HEK293 (cell line): ENCODE results near the gene REEP2.

Experiments used
- ATF2 ChIP-seq: fragments of 450-650 bp; formaldehyde crosslinking; IDR thresholded peaks from 2 replicates; pipeline ENCODE4 v1.5.1; 2016; ENCODE audit warnings: missing biosample characterization, missing genetic modification characterization, low read depth
- HOXC10 ChIP-seq: sonication (generic); formaldehyde crosslinking; IDR thresholded peaks from 2 replicates; pipeline ENCODE4 v1.8.1; 2023; ENCODE audit warnings: mild to moderate bottlenecking, missing genetic modification reagents
- IKZF3 ChIP-seq: fragments of 450-650 bp; IDR thresholded peaks from 2 replicates; pipeline ENCODE4 v1.5.0; 2018; ENCODE audit warnings: missing biosample characterization, mild to moderate bottlenecking, missing genetic modification characterization, moderate library complexity
- KLF17 ChIP-seq: fragments of 450-650 bp; formaldehyde crosslinking; IDR thresholded peaks from 2 replicates; pipeline ENCODE4 v1.5.1; 2016; ENCODE audit warnings: missing biosample characterization, missing genetic modification characterization
- OSR2 ChIP-seq: fragments of 450-650 bp; formaldehyde crosslinking; IDR thresholded peaks from 2 replicates; pipeline ENCODE4 v1.5.1; 2016; ENCODE audit warnings: missing biosample characterization, missing genetic modification characterization
- PRDM4 ChIP-seq: fragments of 450-650 bp; formaldehyde crosslinking; IDR thresholded peaks from 2 replicates; pipeline ENCODE4 v1.5.1; 2017; ENCODE audit warnings: missing biosample characterization, missing genetic modification characterization
- REST ChIP-seq: fragments of 450-650 bp; formaldehyde crosslinking; IDR thresholded peaks from 2 replicates; pipeline ENCODE4 v1.5.1; 2016; ENCODE audit warnings: missing biosample characterization, missing genetic modification characterization
- SCRT1 ChIP-seq: fragments of 450-650 bp; formaldehyde crosslinking; IDR thresholded peaks from 2 replicates; pipeline ENCODE4 v1.5.1; 2016; ENCODE audit warnings: missing biosample characterization, missing genetic modification characterization, borderline replicate concordance
- ZBTB44 ChIP-seq: fragments of 450-650 bp; IDR thresholded peaks from 2 replicates; pipeline ENCODE4 v1.5.1; 2018; ENCODE audit warnings: missing biosample characterization, mild to moderate bottlenecking, missing genetic modification characterization
- ZNF112 ChIP-seq: fragments of 450-650 bp; formaldehyde crosslinking; IDR thresholded peaks from 2 replicates; pipeline ENCODE4 v1.5.0; 2017; ENCODE audit warnings: missing biosample characterization, missing genetic modification characterization
- ZNF148 ChIP-seq: fragments of 450-650 bp; formaldehyde crosslinking; IDR thresholded peaks from 2 replicates; pipeline ENCODE4 v1.5.0; 2017; ENCODE audit warnings: missing biosample characterization, missing genetic modification characterization, borderline replicate concordance
- ZNF157 ChIP-seq: fragments of 450-650 bp; formaldehyde crosslinking; IDR thresholded peaks from 2 replicates; pipeline ENCODE4 v1.5.1; 2016; ENCODE audit warnings: missing biosample characterization, missing genetic modification characterization
- ZNF174 ChIP-seq: fragments of 450-650 bp; formaldehyde crosslinking; IDR thresholded peaks from 2 replicates; pipeline ENCODE4 v1.5.0; 2017; ENCODE audit warnings: missing biosample characterization, mild to moderate bottlenecking, missing genetic modification characterization
- ZNF311 ChIP-seq: fragments of 450-650 bp; formaldehyde crosslinking; IDR thresholded peaks from 2 replicates; pipeline ENCODE4 v1.5.1; 2017; ENCODE audit warnings: missing biosample characterization, missing genetic modification characterization, borderline replicate concordance
- ZNF350 ChIP-seq: fragments of 450-650 bp; formaldehyde crosslinking; IDR thresholded peaks from 2 replicates; pipeline ENCODE4 v1.5.0; 2017; ENCODE audit warnings: missing biosample characterization, mild to moderate bottlenecking, missing genetic modification characterization
- ZNF362 ChIP-seq: fragments of 450-650 bp; formaldehyde crosslinking; IDR thresholded peaks from 2 replicates; pipeline ENCODE4 v1.5.1; 2016; ENCODE audit warnings: missing biosample characterization, missing genetic modification characterization
- ZNF404 ChIP-seq: fragments of 450-650 bp; formaldehyde crosslinking; IDR thresholded peaks from 2 replicates; pipeline ENCODE4 v1.5.1; 2017; ENCODE audit warnings: missing biosample characterization, missing genetic modification characterization
- ZNF416 ChIP-seq: fragments of 450-650 bp; formaldehyde crosslinking; IDR thresholded peaks from 2 replicates; pipeline ENCODE4 v1.5.1; 2016; ENCODE audit warnings: missing biosample characterization, missing genetic modification characterization
- ZNF510 ChIP-seq: fragments of 450-650 bp; formaldehyde crosslinking; IDR thresholded peaks from 2 replicates; pipeline ENCODE4 v1.5.1; 2018; ENCODE audit warnings: mild to moderate bottlenecking, missing genetic modification characterization, missing biosample characterization; ENCODE audit not compliant: insufficient replicate concordance
- ZNF529 ChIP-seq: fragments of 450-650 bp; formaldehyde crosslinking; IDR thresholded peaks from 2 replicates; pipeline ENCODE4 v1.5.1; 2017; ENCODE audit warnings: missing genetic modification characterization, missing biosample characterization; ENCODE audit not compliant: insufficient replicate concordance
- ZNF548 ChIP-seq: fragments of 450-650 bp; formaldehyde crosslinking; IDR thresholded peaks from 2 replicates; pipeline ENCODE4 v1.5.1; 2016; ENCODE audit warnings: missing biosample characterization, missing genetic modification characterization
- ZNF580 ChIP-seq: fragments of 450-650 bp; formaldehyde crosslinking; IDR thresholded peaks from 2 replicates; pipeline ENCODE4 v1.5.1; 2016; ENCODE audit warnings: missing biosample characterization, missing genetic modification characterization
- ZNF629 ChIP-seq: fragments of 450-650 bp; formaldehyde crosslinking; IDR thresholded peaks from 2 replicates; pipeline ENCODE4 v1.5.1; 2017; ENCODE audit warnings: missing biosample characterization, missing genetic modification characterization
- ZNF747 ChIP-seq: fragments of 450-650 bp; formaldehyde crosslinking; IDR thresholded peaks from 2 replicates; pipeline ENCODE4 v1.5.1; 2016; ENCODE audit warnings: missing biosample characterization, missing genetic modification characterization

Gene REEP2

GRCh38 chr5:138464388-138465260 lies 25.8 kb downstream of the REEP2 start (continued):
- TF ChIP-seq REST (tag by site-specific recombination) = no peak
- peak; percentile 10; the same call in 1 of the 2 replicates for TF ChIP-seq PRDM4
- no peak for TF ChIP-seq ZNF404 (tag by site-specific recombination)
- no peak for TF ChIP-seq ZBTB44 (tag by site-specific recombination)
- TF ChIP-seq ZNF416 = no peak
- peak; percentile 42; the same call in 1 of the 2 replicates for TF ChIP-seq OSR2 (tag by site-specific recombination)
- TF ChIP-seq ZNF529 (tag by site-specific recombination) = no peak
- no peak for TF ChIP-seq ZNF112
- no peak for TF ChIP-seq ZNF629
- no peak for TF ChIP-seq ZNF548
- peak; percentile 49 for TF ChIP-seq KLF17 (tag by site-specific recombination)
- TF ChIP-seq ATF2 (tag by site-specific recombination) = no peak
- TF ChIP-seq ZNF350 (tag by site-specific recombination) = no peak
- 0 out of 2 replicates have a peak, but pooled peaks have one; percentile 12 for TF ChIP-seq ZNF580
- no peak for TF ChIP-seq ZNF157 (tag by site-specific recombination)
- TF ChIP-seq IKZF3 (tag by site-specific recombination) = peak; percentile 98
- no peak for TF ChIP-seq ZNF747 (tag by site-specific recombination)
- TF ChIP-seq ZNF148 (tag by site-specific recombination) = no peak
- TF ChIP-seq ZNF311 (tag by site-specific recombination) = no peak
- TF ChIP-seq ZNF362 (tag by site-specific recombination) = no peak
- TF ChIP-seq SCRT1 (tag by site-specific recombination) = no peak
- TF ChIP-seq HOXC10 = no peak
- no peak for TF ChIP-seq ZNF510
- TF ChIP-seq ZNF174 (tag by site-specific recombination) = no peak
